ENCODE results near the gene PCDH19. TPM values are rescaled to one million over a fixed set of nuclear protein-coding genes. Genes with fewer than 3 reads are reported as not detected.
A peak's percentile ranks its signal among the peaks of the same experiment; 100 is the strongest.

Gene PCDH19
- total and polyA plus RNA-seq, 9 donors: 1.2 to 4.4 (median 3.0) TPM

GRCh38 chrX:100316987-100317386 lies 93.1 kb downstream of the PCDH19 start:
- Histone ChIP-seq H3K9me3 (no peaks in the 10 kb centered on the region), H3K4me1 (ENCODE audit: insufficient read depth) (no peaks in the 10 kb centered on the region), H3K27ac (no peak overlapping the region), H3K36me3 (no peaks in the 10 kb centered on the region), H3K27me3 (no peaks in the 10 kb centered on the region), H3K4me3 (no peak overlapping the region)
- TF ChIP-seq CTCF (IDR thresholded peaks at IDR 0.05) (no peak), EP300 (IDR thresholded peaks at IDR 0.05) (no peak), POLR2A (IDR thresholded peaks at IDR 0.05) (no peak)
- intact Hi-C loops (cut with DNase I): no loop called here
- DNase-seq: no peak
- WGBS, 3 donors: 27 to 41% (median 36%) methylated on average over 3 of the region's 3 CpGs

- H3K4me3 ChIP-seq: no peak overlapping the region
- no peaks in the 10 kb centered on the region for H3K4me1 ChIP-seq (ENCODE audit: insufficient read depth)
- no peaks in the 10 kb centered on the region for H3K9me3 ChIP-seq
- 71 to 86% (median 81%) methylated on average over 3 of the region's 3 CpGs for WGBS, 3 donors
- H3K27ac ChIP-seq: no peak overlapping the region
- H3K27me3 ChIP-seq: no peaks in the 10 kb centered on the region
- TF ChIP-seq EP300 (IDR thresholded peaks at IDR 0.05) (no peak), CTCF (IDR thresholded peaks at IDR 0.05) (no peak)
- intact Hi-C loops (cut with DNase I): no loop called here
- DNase-seq: no peak
- H3K36me3 ChIP-seq: no peaks in the 10 kb centered on the region
Measured at GRCh38 chrX:100315566-100315965, 94.5 kb downstream of the PCDH19 start.

- intact Hi-C loops (cut with DNase I): no loop called here
- Histone ChIP-seq H3K36me3 (no peaks in the 10 kb centered on the region), H3K27ac (no peak overlapping the region), H3K4me1 (ENCODE audit: insufficient read depth) (no peaks in the 10 kb centered on the region), H3K9me3 (no peaks in the 10 kb centered on the region), H3K27me3 (no peaks in the 10 kb centered on the region), H3K4me3 (no peak overlapping the region)
- 72 to 86% (median 79%) methylated on average over 2 of the region's 2 CpGs for WGBS, 3 donors
- no peak for TF ChIP-seq POLR2A (IDR thresholded peaks at IDR 0.05)
- DNase-seq: no peak
Measured at GRCh38 chrX:100299559-100299958, 110.5 kb downstream of the PCDH19 start.

- 92 to 93% (median 93%) methylated on average over 1 of the region's 1 CpG for WGBS, 3 donors
- intact Hi-C loops (cut with DNase I): no loop called here
- Histone ChIP-seq H3K4me1 (ENCODE audit: insufficient read depth) (no peaks in the 10 kb centered on the region), H3K36me3 (no peaks in the 10 kb centered on the region), H3K27ac (no peak overlapping the region), H3K27me3 (no peaks in the 10 kb centered on the region), H3K4me3 (no peak overlapping the region), H3K9me3 (no peaks in the 10 kb centered on the region)
- TF ChIP-seq CTCF (IDR thresholded peaks at IDR 0.05) (no peak), EP300 (IDR thresholded peaks at IDR 0.05) (no peak), POLR2A (IDR thresholded peaks at IDR 0.05) (no peak)
- no peak for DNase-seq
Measured at GRCh38 chrX:100297728-100298127, 112.3 kb downstream of the PCDH19 start.

- H3K4me3 ChIP-seq: no peak overlapping the region
- no peak for TF ChIP-seq CTCF (IDR thresholded peaks at IDR 0.05)
- intact Hi-C loops (cut with DNase I): no loop called here
- 68 to 72% (median 71%) methylated on average over 21 of the region's 21 CpGs for WGBS, 3 donors
- no peaks in the 10 kb centered on the region for H3K9me3 ChIP-seq
- H3K4me1 ChIP-seq (ENCODE audit: insufficient read depth): no peaks in the 10 kb centered on the region
- no peaks in the 10 kb centered on the region for H3K27me3 ChIP-seq
- no peak overlapping the region for H3K27ac ChIP-seq
- H3K36me3 ChIP-seq: no peaks in the 10 kb centered on the region
- peak in 1 of 5 donors; percentile 11 for DNase-seq
Measured at GRCh38 chrX:100296183-100296753, 113.8 kb downstream of the PCDH19 start.
